Measurements from ENCODE around the gene ADARB1.

DNA sequence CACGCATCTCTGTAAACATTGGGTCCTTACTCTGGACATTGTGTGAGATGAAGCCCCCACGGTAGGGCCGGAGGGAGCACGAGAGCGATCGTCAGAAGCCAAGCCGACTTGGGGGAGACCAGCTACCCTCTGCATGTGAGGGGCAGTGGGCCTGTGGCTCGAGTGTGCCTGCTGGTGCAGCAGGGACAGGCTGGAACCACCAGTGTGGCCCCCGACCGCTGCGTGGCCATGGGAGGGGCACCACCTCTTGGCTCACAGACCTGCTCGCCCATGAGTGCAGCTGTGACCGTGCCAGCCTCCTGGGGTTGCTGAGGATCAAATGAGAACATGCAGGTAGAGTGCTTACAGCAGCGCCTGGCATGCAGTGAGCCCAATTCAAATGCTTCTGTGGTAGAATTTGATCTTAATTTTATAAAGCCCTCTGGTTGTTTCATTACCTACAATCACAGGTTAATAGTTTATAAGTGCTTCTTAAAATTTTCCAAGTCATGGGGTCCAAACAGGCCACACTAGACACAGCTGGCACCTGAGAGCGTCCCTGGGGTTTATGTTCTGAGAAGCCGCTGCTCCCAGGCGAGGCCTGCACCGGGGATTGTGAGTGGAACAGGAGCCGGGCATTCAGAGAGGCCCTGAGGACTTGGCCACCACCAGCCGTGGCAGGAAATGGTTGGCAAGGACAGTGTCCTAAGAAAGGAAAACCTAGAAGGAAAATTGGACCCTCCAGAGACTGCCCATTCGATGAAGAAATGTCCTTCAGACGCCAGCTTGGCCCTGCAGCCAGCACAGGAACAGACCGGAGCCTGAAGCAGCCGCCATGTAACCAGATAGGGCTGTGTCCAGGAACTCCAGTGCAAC lies 22.6 kb upstream of the ADARB1 start:
- TF ChIP-seq, protein P1, sequence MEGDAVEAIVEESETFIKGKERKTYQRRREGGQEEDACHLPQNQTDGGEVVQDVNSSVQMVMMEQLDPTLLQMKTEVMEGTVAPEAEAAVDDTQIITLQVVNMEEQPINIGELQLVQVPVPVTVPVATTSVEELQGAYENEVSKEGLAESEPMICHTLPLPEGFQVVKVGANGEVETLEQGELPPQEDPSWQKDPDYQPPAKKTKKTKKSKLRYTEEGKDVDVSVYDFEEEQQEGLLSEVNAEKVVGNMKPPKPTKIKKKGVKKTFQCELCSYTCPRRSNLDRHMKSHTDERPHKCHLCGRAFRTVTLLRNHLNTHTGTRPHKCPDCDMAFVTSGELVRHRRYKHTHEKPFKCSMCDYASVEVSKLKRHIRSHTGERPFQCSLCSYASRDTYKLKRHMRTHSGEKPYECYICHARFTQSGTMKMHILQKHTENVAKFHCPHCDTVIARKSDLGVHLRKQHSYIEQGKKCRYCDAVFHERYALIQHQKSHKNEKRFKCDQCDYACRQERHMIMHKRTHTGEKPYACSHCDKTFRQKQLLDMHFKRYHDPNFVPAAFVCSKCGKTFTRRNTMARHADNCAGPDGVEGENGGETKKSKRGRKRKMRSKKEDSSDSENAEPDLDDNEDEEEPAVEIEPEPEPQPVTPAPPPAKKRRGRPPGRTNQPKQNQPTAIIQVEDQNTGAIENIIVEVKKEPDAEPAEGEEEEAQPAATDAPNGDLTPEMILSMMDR (IDR thresholded peaks at IDR 0.05), result no peak
- no peak for TF ChIP-seq POLR2A (IDR thresholded peaks at IDR 0.05)
